ENCODE data around the gene GPC5. TPM values are rescaled to one million over a fixed set of nuclear protein-coding genes. Genes with fewer than 3 reads are reported as not detected.

The GPC5 gene
- total RNA-seq, 2 donors from 2014 or later, result 0.22 to 0.51 TPM

- H3K4me3 ChIP-seq (ENCODE audit: low read length), result no peak overlapping the region
- no peaks in the 10 kb centered on the region for H3K36me3 ChIP-seq (ENCODE audit: control insufficient read depth, insufficient read depth, low read length)
- no peak overlapping the region for H3K27ac Mint-ChIP-seq
- H3K4me1 Mint-ChIP-seq, result no peaks in the 10 kb centered on the region
- H3K27me3 Mint-ChIP-seq (ENCODE audit: insufficient read depth), result no peaks in the 10 kb centered on the region
- no peaks in the 10 kb centered on the region for H3K36me3 Mint-ChIP-seq (ENCODE audit: low read depth)
- H3K9me3 ChIP-seq (ENCODE audit: control insufficient read depth, low read length), result no peaks in the 10 kb centered on the region
- no peak overlapping the region for H3K9ac ChIP-seq (ENCODE audit: extremely low read depth, low read length, poor library complexity, severe bottlenecking)
- 100% methylated on average over 1 of the region's 1 CpG for WGBS, 2 experiments (ENCODE audit: insufficient coverage in 1 of 2, insufficient read length in 1 of 2)
- DNase-seq, result no peak
- H3K27me3 ChIP-seq (ENCODE audit: control insufficient read depth, insufficient read depth, low read length, poor library complexity, severe bottlenecking), result no peaks in the 10 kb centered on the region
- no peaks in the 10 kb centered on the region for H3K9me3 Mint-ChIP-seq
- no peak overlapping the region for H3K27ac ChIP-seq (ENCODE audit: low read depth, low read length)
- TF ChIP-seq CTCF (conservative IDR thresholded peaks at IDR 0.05), result no peak
- no peak overlapping the region for H3K4me3 Mint-ChIP-seq
- H3K4me1 ChIP-seq (ENCODE audit: control insufficient read depth, insufficient read depth, low read length), result no peaks in the 10 kb centered on the region
Observed at GRCh38 chr13:92912629-92913028, 1514.2 kb downstream of the GPC5 start.

- Histone ChIP-seq H3K9ac (ENCODE audit: extremely low read depth, low read length, poor library complexity, severe bottlenecking) (no peak overlapping the region), H3K9me3 (ENCODE audit: control insufficient read depth, low read length) (no peaks in the 10 kb centered on the region), H3K27ac (ENCODE audit: low read depth, low read length) (no peak overlapping the region), H3K27me3 (ENCODE audit: control insufficient read depth, insufficient read depth, low read length, poor library complexity, severe bottlenecking) (no peaks in the 10 kb centered on the region), H3K36me3 (ENCODE audit: control insufficient read depth, insufficient read depth, low read length) (no peaks in the 10 kb centered on the region), H3K4me1 (ENCODE audit: control insufficient read depth, insufficient read depth, low read length) (no peaks in the 10 kb centered on the region), H3K4me3 (ENCODE audit: low read length) (no peak overlapping the region)
- no peak for DNase-seq
- H3K9me3 Mint-ChIP-seq, result no peaks in the 10 kb centered on the region
- H3K27ac Mint-ChIP-seq, result no peak overlapping the region
- no peaks in the 10 kb centered on the region for H3K36me3 Mint-ChIP-seq (ENCODE audit: low read depth)
- WGBS, 2 experiments (ENCODE audit: insufficient coverage in 1 of 2, insufficient read length in 1 of 2), result 100% methylated on average over 1 of the region's 1 CpG; no CpG with 5 or more reads in 1 of the 2 experiments
- TF ChIP-seq CTCF (conservative IDR thresholded peaks at IDR 0.05), result no peak
- no peaks in the 10 kb centered on the region for H3K4me1 Mint-ChIP-seq
- H3K4me3 Mint-ChIP-seq, result no peak overlapping the region
- no peaks in the 10 kb centered on the region for H3K27me3 Mint-ChIP-seq (ENCODE audit: insufficient read depth)
Observed at GRCh38 chr13:92913840-92914239, 1515.4 kb downstream of the GPC5 start.

Small RNA genes within 50 kb of the gene (microRNA-seq; reads per million reads assigned to microRNA genes)
- gene MIR548AS (ENCODE audit: borderline microRNAs expressed), result not detected

Other genes starting within 250 kb of the GPC5 start
- 10 to 100 TPM; 22.8 to 23.0 TPM for gene MIR17HG, start 50.9 kb upstream of the GPC5 start, total RNA-seq